ENCODE results near the gene FOXP4.

Gene FOXP4

GRCh38 chr6:41598670-41599014 is 52.5 kb downstream of the FOXP4 start:
- DNase-seq (no peak), ATAC-seq (no peak)
- peaks cover 4% of the 10 kb centered on the region for H3K27me3 Mint-ChIP-seq
- H3K9me3 Mint-ChIP-seq, result no peaks in the 10 kb centered on the region
- no peak overlapping the region for H3K4me3 Mint-ChIP-seq
- no peak overlapping the region for H3K27ac Mint-ChIP-seq
- H3K4me1 Mint-ChIP-seq, result peaks cover 7% of the 10 kb centered on the region
- no peaks in the 10 kb centered on the region for H3K36me3 Mint-ChIP-seq (ENCODE audit: low read depth)

DNA sequence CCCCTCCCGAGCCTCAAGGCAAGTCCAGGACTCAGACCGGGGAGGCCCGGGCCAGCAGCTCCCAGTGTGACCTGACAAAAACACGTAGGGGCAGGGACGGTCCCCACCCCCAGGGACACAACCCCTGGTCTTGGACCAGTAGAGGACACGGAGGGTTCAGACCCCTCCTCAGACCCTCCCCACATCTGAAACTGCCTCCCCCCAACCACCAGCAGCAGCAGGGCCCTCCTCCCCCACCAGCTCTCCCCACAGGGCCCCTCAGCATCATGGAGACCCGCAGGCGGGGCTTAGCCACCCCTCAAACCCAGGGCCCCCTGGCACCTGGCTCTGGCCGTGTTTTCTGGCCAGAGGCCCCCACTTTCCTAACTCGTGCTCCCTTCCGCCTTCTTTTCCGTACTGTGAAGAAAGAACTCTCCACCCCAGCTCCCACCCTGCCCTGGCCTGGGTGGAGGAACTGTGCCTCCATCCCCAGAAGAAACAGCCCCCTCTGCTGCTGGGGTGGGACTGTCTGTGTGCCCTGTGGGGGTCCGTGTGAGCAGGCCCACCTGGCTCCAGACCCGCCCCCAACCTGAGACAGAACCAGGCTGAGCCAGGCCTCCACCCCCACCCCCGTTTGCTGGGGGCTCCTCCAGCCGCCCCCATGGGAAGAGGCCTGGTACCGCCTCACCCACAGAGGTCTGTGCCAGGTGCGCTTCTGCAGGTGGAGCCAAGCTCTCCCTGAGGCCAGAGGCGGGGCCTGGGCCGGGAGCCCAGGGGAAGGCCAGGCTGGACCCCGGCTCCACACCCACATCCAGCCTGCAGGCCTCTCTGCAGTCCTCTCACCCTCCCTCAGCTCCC is 53.1 kb downstream of the FOXP4 start:
- ATAC-seq (no peak), DNase-seq (no peak)
- no peak overlapping the region for H3K27ac Mint-ChIP-seq
- no peaks in the 10 kb centered on the region for H3K36me3 Mint-ChIP-seq (ENCODE audit: low read depth)
- H3K4me3 Mint-ChIP-seq, result no peak overlapping the region
- H3K9me3 Mint-ChIP-seq, result no peaks in the 10 kb centered on the region
- peaks cover 7% of the 10 kb centered on the region for H3K4me1 Mint-ChIP-seq
- peaks cover 4% of the 10 kb centered on the region for H3K27me3 Mint-ChIP-seq

DNA sequence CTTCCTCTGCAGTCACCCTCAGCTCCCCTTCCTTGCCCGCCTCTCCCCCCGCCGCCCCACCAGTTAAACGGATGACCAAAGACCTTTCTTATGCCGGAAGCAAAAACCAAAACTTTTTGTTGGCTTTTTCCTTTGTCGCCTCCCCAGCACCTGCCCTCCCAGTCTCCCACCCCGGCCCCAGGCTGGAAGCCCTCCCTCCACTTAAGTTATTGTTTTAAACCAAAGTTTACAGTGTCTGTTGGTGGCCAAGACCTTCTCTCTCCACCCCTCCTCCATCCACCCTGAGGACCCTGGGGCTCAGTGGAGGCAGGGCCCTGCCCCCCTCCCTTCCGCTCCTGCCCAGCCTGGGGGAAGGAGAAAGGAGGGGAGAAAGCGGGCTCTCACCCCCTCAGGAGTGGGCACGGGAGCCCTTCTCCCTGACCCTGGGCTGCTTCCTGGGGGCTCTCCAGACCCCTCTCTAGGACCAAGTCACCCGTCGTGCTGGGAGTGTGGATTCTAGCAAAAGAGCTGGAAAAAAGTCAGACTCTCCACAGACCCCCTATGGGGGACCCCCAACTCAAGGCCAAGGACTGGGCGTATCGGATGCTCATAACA is 53.8 kb downstream of the FOXP4 start:
- H3K27me3 Mint-ChIP-seq, result peaks cover 4% of the 10 kb centered on the region
- peaks cover 7% of the 10 kb centered on the region for H3K4me1 Mint-ChIP-seq
- H3K36me3 Mint-ChIP-seq (ENCODE audit: low read depth), result no peaks in the 10 kb centered on the region
- H3K4me3 Mint-ChIP-seq, result no peak overlapping the region
- DNase-seq, result no peak
- H3K27ac Mint-ChIP-seq, result no peak overlapping the region
- no peak for ATAC-seq
- H3K9me3 Mint-ChIP-seq, result no peaks in the 10 kb centered on the region

DNA sequence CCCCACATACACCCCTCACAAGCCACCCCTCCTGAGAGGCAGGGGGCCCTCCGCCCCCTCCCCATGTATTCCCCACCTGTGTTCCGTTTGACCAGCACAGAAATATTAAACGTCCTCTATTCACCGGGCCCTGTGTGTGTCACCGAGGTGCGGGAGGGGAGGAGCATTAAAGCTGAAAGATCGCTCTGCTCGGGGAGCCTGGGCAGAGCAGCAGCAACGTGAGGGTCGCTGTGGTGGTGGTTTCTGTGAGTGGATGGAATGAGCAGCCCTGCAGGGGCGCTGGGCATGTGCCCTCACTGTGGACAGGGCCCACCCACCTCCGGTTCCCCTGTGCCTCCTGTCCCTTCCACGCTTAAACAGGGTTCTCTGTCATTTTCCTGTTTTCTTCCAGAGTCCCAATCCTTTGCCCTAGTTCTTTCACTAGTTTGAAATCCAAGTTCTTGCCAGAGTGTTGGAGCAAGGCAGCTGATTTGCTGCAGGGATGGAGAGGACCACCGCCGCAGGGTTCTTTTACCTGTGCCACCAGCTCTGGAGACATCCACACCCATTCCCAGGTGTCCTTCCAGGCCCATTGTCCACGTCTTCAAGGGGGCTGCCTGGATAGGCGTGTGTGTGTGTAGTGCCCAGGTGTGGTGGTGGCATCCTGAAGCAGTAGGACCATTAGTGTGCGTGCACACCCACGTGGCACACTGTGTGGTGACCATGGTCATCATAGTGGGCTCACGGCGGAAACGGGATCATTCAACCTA is 54.5 kb downstream of the FOXP4 start:
- DNase-seq (no peak), ATAC-seq (no peak)
- Mint-ChIP-seq H3K27ac (no peak overlapping the region), H3K9me3 (no peaks in the 10 kb centered on the region), H3K36me3 (ENCODE audit: low read depth) (no peaks in the 10 kb centered on the region), H3K4me1 (peaks cover 7% of the 10 kb centered on the region), H3K4me3 (no peak overlapping the region), H3K27me3 (peaks cover 4% of the 10 kb centered on the region)

GRCh38 chr6:41601248-41601549 is 55.0 kb downstream of the FOXP4 start:
- peaks cover 8% of the 10 kb centered on the region for H3K27me3 Mint-ChIP-seq
- H3K27ac Mint-ChIP-seq, result no peak overlapping the region
- H3K4me1 Mint-ChIP-seq, result peaks cover 7% of the 10 kb centered on the region
- DNase-seq (no peak), ATAC-seq (no peak)
- H3K36me3 Mint-ChIP-seq (ENCODE audit: low read depth), result no peaks in the 10 kb centered on the region
- H3K9me3 Mint-ChIP-seq, result no peaks in the 10 kb centered on the region
- H3K4me3 Mint-ChIP-seq, result no peak overlapping the region

DNA sequence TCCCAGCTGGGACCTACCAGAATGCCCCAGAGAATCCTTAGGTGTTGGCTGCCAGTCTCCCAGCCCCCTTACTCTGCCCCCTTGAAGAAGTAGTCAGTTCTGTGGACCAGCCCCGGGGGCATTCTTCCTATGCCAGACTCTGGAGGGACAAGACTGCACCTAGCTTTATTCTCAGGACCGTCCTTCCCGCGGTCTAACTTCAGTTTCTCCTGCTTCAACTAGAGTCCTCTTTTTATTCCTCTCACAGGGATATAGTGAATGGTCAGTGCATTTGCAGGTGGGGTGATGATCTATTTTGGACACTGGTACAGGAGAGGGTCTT is 56.2 kb downstream of the FOXP4 start:
- Mint-ChIP-seq H3K27me3 (peaks cover 8% of the 10 kb centered on the region), H3K4me1 (peaks cover 7% of the 10 kb centered on the region), H3K27ac (no peak overlapping the region), H3K9me3 (no peaks in the 10 kb centered on the region), H3K4me3 (no peak overlapping the region), H3K36me3 (ENCODE audit: low read depth) (no peaks in the 10 kb centered on the region)
- ATAC-seq, result no peak
- DNase-seq, result no peak

DNA sequence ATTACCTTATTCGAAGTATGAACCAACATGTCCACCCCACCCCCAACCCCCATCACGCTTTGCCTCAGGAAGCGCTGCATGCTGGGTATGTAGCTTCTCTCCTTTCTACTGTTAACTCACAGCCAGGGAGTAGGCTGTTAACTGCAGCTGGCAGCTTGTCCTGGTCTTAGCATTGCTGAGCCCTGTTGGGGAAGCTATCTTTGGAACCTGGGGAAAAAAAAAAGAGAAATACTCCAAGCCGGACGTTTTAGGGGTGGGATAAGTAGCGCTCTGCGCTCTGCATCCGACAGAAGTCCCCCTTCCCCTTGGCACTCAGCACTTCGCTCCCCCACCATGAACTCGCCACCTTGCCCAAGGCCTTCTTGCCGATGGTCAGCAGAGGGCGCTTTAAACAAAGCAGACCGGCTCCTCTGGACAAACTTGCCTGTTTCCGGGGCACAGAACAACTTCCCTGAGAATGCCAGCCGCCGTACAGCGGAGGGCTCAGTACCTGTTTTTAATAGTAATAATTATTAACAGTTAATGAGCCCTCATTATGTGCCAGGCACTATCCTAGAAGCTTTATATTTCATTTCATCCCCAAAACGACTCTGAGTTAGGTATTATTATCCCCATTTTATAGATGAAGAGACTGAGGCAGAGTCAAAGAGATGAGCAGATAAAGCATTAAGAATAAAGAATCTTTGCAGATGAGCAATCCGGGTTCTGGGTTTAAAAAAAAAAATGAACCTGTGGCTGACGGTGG is 56.9 kb downstream of the FOXP4 start:
- H3K4me3 Mint-ChIP-seq, result no peak overlapping the region

DNA sequence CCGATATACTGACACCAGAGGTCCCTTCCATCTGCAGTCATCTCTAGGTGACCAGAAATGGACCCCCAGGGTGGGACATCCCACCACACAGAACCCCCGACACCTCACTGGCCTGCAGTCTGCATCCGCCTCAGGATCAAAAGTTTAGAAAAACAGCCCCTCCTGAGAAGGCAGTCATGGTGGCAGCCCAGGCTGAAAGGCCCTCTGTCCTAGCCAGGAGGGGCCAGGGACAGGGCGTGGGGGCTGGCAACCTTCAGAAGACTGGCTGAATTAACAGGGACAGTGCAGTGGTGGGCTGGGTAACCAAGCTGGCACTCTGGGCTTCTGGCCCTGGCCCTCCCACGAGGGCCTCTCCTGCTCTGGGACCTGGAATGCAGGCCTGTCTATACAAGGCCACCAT is 57.8 kb downstream of the FOXP4 start:
- Mint-ChIP-seq H3K36me3 (ENCODE audit: low read depth) (no peaks in the 10 kb centered on the region), H3K4me1 (peaks cover 7% of the 10 kb centered on the region), H3K27me3 (peaks cover 8% of the 10 kb centered on the region), H3K9me3 (no peaks in the 10 kb centered on the region), H3K27ac (no peak overlapping the region), H3K4me3 (no peak overlapping the region)
- DNase-seq (no peak), ATAC-seq (no peak)

More for the DNA sequence above, 56.9 kb downstream of the FOXP4 start:
- Mint-ChIP-seq H3K9me3 (no peaks in the 10 kb centered on the region), H3K27me3 (peaks cover 8% of the 10 kb centered on the region), H3K4me1 (peaks cover 7% of the 10 kb centered on the region), H3K36me3 (ENCODE audit: low read depth) (no peaks in the 10 kb centered on the region), H3K27ac (no peak overlapping the region)
- DNase-seq (peak; percentile 78), ATAC-seq (peak; percentile 78)

DNA sequence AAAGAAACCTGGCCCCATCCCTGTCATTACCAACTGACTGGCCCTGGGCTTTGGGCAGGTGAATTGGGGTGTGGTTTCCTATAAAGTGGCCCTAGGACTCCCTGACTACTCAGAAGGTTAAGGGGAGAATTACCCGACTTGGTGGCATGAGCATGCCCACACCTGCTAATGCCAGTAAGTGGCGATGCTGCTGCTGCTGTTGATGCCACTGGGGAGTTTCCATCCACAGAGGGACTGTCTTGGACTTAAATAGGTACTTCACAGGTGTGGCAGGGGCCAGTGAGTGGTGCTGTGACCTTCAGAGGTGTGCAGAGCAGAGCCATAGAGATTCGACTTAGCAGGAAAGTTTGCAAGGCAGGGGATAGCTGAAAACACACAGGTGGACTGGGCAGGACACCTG is 59.5 kb downstream of the FOXP4 start:
- no peak overlapping the region for H3K27ac Mint-ChIP-seq
- peaks cover 7% of the 10 kb centered on the region for H3K4me1 Mint-ChIP-seq
- peaks cover 8% of the 10 kb centered on the region for H3K27me3 Mint-ChIP-seq

GRCh38 chr6:41607036-41607435 is 60.9 kb downstream of the FOXP4 start:
- Mint-ChIP-seq H3K4me3 (no peak overlapping the region), H3K36me3 (ENCODE audit: low read depth) (no peaks in the 10 kb centered on the region), H3K9me3 (no peaks in the 10 kb centered on the region), H3K4me1 (peaks cover 7% of the 10 kb centered on the region), H3K27ac (no peak overlapping the region), H3K27me3 (peaks cover 8% of the 10 kb centered on the region)
- DNase-seq (no peak), ATAC-seq (no peak)

More for the DNA sequence above, 59.5 kb downstream of the FOXP4 start:
- Mint-ChIP-seq H3K9me3 (no peaks in the 10 kb centered on the region), H3K36me3 (ENCODE audit: low read depth) (no peaks in the 10 kb centered on the region), H3K4me3 (no peak overlapping the region)
- ATAC-seq, result no peak
- no peak for DNase-seq

GRCh38 chr6:41607736-41608135 is 61.6 kb downstream of the FOXP4 start:
- H3K27ac Mint-ChIP-seq, result no peak overlapping the region
- peaks cover 3% of the 10 kb centered on the region for H3K4me1 Mint-ChIP-seq
- no peak for ATAC-seq
- H3K36me3 Mint-ChIP-seq (ENCODE audit: low read depth), result peaks cover 2% of the 10 kb centered on the region
- peaks cover 4% of the 10 kb centered on the region for H3K9me3 Mint-ChIP-seq
- H3K4me3 Mint-ChIP-seq, result no peak overlapping the region
- no peak for DNase-seq
- peaks cover 6% of the 10 kb centered on the region for H3K27me3 Mint-ChIP-seq

GRCh38 chr6:41608443-41609151 is 62.4 kb downstream of the FOXP4 start:
- Mint-ChIP-seq H3K4me1 (no peaks in the 10 kb centered on the region), H3K36me3 (ENCODE audit: low read depth) (peaks cover 2% of the 10 kb centered on the region), H3K27ac (no peak overlapping the region), H3K9me3 (peaks cover 4% of the 10 kb centered on the region), H3K4me3 (no peak overlapping the region), H3K27me3 (peaks cover 7% of the 10 kb centered on the region)
- ATAC-seq (no peak), DNase-seq (no peak)

DNA sequence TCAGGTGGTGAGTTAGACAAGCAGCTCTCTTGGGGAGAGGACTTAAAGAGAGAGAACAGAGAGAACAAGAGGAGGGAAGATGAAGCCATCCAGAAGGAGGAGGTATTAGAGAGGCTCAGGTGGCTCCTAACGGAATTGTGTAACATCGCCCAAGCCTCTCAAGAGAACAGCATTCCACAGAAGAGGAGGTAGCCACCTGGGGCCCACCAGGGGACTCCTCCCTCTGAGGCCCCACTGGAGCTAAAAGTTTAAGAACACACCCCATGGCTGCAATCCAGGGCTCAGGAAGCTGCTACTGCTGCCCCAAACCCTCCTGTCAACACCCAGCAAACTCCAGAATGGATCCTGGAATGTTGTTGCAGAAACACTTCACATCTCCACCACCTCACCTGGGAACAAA is 68.5 kb downstream of the FOXP4 start:
- H3K27ac Mint-ChIP-seq, result no peak overlapping the region
- peaks cover 9% of the 10 kb centered on the region for H3K27me3 Mint-ChIP-seq
- DNase-seq (no peak), ATAC-seq (no peak)
- H3K36me3 Mint-ChIP-seq (ENCODE audit: low read depth), result peaks cover 2% of the 10 kb centered on the region
- H3K4me1 Mint-ChIP-seq, result no peaks in the 10 kb centered on the region
- no peak overlapping the region for H3K4me3 Mint-ChIP-seq
- H3K9me3 Mint-ChIP-seq, result peaks cover 4% of the 10 kb centered on the region

DNA sequence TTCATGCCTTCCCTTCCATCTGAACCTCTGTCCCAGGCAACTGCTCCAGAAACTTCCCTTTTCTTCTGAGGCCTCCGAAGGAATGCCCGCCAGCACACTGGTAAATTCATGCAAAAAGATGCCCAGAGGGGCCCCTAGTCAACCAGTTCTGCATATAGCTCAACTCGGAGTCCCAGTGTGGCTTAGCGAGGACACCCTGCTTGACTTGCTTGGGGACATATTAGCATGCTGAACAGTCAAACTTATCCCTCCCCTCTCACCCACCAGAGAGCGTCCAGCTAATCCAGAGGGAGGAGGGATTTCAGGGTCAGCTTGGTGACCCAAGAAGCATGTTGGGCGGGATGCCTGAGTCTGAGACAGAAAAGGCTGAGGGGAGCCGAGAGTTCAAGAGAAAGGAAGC is 69.1 kb downstream of the FOXP4 start:
- H3K4me3 Mint-ChIP-seq, result no peak overlapping the region
- H3K27me3 Mint-ChIP-seq, result peaks cover 9% of the 10 kb centered on the region
- DNase-seq (no peak), ATAC-seq (no peak)
- H3K9me3 Mint-ChIP-seq, result peaks cover 4% of the 10 kb centered on the region
- H3K4me1 Mint-ChIP-seq, result no peaks in the 10 kb centered on the region
- peaks cover 2% of the 10 kb centered on the region for H3K36me3 Mint-ChIP-seq (ENCODE audit: low read depth)
- no peak overlapping the region for H3K27ac Mint-ChIP-seq
